NCI-H2029 treated with DMSO at 0.1 percent for 48 hours (cell line): Measurements from ENCODE around the gene RRP15.
"Not testable (repeated sequence)": the region's sequence is repeated elsewhere in the genome, so short reads cannot be mapped to it uniquely, and the experiment has no call there.

Experiments used
- DNase-seq: peaks from one replicate; lab custom pipeline; 2025; lab: John Stamatoyannopoulos, UW

The RRP15 gene

DNA sequence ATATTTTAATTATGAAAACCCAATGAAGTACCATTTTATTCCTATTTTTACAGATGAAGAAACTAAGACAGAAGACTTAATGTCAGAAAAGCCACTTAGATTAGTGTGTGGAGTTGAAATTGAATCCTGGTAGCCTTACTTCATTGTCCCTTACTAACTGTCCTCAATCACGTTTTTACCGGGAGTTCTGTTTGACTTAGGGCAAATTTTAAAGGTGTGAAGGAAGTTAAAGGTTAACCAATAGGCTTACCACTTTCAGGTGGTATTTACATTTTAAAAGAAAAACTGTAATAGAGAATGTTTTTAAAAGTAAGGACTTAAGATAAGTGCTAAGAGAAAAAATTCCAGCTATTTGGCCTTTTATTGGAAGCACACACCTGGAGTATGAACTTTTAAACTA lies 12.4 kb downstream of the RRP15 start:
- DNase-seq: no peak

DNA sequence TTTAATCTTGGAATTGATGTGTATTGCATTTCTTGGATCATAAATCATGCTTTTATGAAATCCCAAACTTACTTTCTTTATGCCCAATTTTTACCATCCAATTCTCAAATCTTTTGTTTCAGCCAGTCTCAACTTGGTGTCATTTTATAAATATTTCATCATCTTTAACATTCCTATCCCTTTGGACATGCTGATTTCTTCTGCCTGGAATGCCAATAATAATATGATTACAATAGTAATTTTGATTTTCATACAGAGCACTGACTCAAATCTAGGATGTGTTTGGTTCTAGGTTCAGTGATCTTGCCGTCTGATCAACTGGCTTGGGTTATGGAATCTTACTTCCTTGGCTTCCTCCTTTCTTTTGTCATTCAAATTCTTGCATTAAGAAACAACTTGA lies 12.8 kb downstream of the RRP15 start:
- DNase-seq: no peak

DNA sequence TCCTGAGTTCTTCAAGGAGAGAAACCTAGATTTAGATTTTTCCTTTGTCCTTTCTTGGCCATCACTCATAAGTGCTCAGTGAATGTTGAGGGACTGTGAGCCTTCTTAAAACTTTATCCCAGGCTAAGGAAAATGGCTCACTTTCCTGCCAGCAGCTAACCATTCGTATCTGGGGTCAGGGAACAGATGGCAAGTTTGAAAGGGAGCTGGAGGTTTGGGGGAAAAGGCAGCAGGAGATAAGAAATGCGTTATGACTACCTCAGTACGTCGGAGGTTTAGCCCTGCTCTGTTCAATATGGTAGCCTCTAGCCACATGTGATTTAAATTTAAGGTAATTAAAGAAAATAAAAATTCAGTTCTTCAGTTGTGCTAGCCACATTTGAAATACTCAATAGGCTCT lies 13.3 kb downstream of the RRP15 start:
- no peak for DNase-seq

DNA sequence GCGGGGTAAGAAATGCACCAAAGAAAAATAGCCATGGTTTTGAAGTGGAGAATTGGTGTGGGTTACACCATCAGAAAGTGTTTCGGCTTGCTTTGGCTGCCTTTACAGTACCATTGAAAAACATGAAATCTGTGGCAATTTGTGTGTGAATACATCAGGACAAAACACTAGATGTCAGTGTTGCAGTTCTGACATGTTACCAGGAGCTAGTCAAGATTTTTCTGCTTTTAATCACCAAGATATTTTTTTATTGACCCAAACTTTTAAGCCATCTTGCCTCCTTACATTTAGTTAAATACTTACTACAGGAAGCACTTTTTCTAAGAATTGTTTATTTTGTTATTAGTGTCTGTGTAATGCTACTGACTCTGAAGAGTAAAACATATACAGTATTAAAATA lies 14.3 kb downstream of the RRP15 start:
- DNase-seq: no peak

DNA sequence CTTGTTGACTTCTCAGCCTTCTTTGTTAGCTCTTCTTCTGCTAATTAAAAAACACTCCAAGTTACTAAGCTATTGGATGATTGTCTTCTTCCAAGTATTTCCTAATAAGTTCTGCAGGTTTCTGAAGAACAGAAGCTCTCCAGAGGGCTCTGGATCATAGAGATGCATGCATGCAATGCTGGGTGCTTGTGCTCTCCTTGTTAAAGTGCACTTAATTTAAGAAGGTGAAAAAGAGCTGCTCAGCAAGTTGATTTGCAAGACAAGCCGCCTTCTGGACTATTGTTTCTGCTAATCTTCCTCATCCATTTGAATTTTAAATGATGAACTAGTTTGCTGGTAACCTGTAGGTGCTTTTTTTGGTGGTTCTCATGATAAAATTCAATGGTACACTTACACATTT lies 16.1 kb downstream of the RRP15 start:
- no peak for DNase-seq

DNA sequence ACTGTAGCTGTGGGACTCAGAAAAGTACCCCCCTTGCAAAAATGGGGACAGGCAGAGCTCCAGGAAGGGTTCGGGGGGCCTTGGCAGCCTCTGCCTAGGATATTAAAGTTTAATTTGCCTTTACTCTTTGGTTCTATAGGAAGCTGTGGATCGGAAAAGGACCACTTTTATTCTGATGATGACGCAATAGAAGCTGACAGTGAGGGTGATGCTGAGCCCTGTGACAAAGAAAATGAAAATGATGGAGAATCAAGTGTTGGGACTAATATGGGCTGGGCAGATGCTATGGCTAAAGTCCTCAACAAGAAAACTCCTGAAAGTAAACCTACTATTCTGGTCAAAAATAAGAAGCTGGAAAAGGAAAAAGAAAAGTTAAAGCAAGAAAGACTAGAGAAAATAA lies 17.1 kb downstream of the RRP15 start:
- DNase-seq: no peak

DNA sequence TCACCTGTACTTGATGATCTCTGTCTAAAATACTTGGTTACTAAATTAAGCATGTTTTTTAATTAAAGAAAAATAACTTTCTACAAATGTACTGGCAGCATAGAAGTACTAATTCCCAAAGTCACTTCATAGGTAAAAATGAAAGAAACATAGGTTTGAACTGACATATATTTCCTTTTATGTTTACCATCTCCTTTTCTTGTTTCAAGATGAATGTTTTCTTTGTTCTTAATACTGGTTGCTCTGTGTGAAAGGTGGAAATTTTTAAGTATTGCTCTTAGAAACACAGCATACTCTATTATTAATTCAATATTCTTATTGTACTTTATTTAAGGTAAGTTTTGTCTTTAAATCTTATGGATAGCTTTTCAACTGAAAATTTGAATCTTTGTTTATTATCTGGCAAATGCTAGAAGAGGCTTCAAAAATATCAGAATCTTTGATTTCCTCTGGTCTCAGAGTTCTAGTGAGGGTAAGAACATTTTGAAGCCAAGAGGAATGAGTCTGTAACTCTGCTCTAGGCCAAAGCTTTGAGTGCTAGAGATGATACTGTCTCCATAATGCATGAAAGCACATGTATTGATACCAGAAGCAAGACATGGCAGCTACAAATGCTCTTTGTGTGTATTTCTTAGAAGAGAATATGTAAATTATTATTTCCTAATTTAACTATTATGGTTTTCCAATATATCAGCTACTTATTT lies 18.2 kb downstream of the RRP15 start:
- DNase-seq: no peak

DNA sequence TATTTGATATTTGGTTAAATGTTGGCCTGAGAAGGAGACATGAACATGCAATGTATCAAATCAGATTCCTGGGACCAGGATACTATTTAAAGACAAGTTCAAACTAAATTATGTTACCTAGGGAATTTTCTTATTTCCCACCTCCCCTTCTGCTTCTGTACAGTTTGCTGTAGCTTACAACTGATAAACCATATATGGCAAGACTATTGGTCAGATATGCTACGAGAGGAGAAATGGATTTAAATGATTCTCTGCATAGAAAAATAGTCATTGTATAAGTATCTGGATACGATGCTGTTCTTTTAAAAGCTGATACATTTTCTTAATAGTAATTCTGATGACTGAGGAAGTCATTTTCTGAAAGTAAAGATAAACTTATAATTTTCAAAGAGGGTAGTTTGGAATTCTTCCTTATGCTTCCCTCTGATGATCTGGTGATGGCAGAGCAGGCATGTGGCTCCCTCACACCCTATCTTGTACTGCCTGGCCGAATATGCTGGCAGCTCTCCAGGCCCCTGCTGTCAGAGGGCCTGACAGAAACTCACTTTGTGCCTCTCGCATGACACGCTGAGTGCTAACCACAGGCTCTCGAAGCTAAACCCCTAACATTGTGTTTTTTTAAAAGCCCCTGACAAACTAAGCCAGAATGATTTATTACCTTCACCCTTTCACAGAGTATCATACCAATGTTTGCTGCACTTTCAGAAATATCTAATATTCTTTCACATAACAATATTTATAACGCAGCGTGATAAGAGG lies 19.4 kb downstream of the RRP15 start:
- no peak for DNase-seq

DNA sequence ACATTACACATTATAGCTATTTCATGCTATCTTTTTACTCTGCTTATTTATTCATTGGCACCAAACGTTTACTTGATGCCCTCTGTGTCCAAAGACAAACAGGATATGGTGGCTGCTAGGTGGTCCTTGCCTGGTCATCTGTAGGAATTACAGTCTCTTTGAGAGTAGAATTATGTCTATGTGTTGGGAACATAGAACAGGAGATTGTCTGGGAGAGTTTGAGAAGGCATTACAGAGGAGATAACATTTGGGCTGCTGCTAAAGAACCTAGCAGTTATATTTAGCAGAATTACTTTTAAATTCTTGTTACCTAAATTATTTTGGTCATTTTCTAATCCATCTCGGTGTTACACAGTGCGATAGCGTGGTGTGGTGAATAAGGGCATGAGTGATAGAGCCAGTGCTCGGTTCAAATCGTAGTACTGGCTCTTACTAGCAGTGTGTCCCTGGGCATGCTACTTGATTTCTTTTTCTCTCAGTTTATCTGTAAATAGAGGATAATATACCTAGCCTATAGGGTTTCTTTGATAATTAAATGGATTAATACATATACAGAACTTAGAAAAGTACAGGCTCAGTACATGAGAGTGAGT lies 20.5 kb downstream of the RRP15 start:
- no peak for DNase-seq

DNA sequence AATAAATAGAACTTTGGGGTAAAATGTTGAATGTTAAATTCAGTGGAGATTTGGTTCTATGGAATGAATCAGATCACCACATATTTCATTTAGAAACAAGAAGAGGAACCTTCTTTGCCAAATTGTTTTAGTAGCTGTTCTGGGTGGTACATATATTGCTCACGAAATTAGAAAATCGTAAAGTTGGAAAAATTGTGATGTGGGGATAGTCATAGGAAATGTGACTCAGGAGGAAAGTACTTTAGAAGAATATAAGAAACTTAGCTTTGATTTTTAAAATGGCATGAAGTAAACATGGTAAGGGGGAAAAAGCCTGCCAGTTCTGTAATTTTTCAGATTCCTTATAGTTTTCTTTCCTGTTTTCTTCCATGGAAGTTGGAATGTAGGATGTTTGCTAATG lies 27.4 kb downstream of the RRP15 start:
- no peak for DNase-seq

DNA sequence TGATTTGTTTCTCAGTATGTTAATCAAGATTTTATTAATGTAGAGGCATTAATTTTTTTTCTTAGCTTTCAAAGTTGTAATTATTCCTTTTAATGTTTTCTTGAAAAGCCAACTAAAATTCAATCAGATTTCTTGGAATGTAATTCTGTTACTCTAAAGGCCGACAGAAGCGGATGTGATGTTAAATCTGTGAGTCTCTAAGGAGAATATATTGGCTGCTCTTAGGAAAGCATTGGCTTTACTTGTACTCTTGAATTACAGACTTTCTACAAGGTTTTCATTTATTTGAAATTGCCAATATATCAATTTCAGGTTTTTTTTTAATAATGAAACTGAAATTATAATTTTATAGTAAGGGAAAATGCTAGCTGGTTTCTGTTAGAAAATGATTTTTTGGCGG lies 29.2 kb downstream of the RRP15 start:
- no peak for DNase-seq

DNA sequence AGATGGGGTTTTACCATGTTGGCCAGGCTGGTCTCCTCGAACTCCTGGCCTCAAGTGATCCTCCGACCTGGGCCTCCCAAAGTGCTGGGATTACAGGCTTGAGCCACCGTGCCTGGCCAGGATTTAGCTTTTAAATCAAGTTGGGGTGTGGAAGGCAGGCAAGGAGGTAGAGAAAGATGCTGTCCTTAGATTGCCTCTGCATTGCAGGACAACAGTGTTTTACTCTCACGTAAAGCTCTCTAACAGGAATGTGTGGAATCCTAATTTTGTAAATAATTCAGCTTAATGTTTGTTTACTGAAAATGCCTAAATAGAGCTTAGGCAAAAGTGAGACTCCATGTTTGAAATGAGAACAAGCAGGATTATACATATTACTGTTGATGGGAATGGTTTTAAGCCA lies 30.5 kb downstream of the RRP15 start:
- no peak for DNase-seq

DNA sequence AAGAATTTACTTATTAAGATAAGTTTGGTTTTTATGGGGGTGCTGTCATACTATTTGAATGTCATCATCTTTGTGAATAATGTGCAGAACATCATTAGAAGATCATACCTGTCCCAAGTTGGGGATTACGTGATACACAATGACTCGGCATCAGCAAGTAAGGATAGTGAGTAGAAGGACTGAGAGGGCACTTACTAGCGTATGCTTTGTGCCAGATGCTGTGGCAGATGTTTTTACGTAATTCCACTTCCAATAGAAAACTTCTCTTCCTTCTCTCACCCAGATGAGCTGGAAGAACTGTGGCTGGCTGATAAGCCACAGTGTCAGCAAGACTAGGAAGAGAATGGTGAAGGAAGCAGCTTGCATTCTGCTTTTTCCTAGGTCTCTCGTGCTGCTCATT lies 32.0 kb downstream of the RRP15 start:
- DNase-seq: no peak

DNA sequence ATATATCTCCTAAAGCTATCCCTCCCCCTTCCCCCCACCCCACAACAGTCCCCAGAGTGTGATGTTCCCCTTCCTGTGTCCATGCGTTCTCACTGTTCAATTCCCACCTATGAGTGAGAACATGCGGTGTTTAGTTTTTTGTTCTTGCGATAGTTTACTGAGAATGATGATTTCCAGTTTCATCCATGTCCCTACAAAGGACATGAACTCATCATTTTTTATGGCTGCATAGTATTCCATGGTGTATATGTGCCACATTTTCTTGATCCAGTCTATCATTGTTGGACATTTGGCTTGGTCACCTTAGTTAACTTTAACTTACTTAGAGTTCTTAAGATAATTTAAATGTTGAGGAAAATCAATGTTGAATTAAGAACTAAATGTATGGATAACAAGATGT lies 35.1 kb downstream of the RRP15 start:
- not testable (repeated sequence) for DNase-seq

DNA sequence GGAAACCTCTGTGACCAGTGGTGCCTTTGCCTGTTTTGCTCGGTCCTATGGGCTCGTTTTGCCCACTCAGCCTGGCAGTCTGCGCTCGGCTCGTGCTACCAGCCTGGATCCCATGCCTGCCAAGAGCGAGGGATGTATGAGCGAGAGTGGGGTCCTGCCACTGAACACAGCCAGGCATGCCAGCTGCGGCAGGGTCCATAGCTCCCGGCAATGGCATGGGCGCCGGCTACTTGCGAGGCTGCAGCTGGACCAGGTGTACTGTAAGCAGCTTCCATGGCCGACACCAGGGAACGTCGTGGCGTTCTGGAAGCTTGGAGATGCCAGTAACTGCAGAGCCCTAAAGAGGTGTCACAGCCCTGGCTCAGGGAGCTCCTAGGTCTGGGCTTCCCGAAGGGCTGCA lies 37.7 kb downstream of the RRP15 start:
- no peak for DNase-seq

DNA sequence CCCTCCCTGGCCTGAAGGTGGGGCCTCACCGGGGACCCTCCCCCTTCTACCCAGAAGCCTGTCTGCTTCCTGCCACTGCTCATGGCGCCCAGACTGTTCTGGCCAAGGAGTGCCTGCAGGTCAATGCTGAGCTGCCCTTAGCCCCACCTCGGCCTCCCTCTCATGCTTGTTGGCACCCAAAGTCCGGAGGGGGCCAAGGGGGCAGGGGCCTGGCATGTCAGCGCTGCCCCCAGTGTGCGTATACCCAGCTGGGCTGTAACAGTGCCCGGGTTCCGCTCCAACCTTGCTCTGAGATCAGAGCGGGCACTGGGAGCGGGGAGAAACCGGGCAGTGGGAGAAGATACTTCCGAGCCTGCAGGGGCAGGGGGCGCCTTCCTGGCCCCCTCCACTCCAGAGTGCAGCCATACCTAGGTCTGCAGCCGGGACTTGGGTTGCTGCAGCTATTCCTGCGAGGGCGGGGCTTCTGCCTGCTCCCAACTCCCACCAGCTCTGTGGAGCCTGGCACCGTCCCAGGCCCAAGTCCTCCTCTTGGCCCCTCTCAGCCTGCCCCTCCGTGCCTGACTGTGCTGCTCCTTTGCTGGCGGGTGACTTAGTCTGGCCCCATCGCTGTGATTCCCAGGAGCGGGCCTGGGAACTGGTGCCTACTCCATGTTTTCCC lies 38.6 kb downstream of the RRP15 start:
- no peak for DNase-seq

DNA sequence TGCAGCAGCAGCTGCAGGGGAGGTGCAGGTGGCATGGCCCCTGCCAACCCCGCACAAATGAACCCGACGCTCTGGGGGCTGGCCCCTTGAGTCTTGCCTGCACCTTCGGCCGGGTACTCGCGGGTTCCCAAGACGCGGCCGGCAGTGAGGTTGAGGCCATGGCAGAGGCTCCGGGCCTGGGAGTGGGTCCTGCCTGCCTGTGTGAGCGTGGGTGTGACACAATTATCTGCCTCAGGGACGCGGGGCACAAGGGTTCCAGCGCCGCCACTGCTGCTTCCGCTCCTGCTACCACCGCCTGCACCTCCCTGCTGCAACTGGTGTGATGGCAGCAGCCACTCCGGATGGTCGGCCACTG lies 39.1 kb downstream of the RRP15 start:
- no peak for DNase-seq

DNA sequence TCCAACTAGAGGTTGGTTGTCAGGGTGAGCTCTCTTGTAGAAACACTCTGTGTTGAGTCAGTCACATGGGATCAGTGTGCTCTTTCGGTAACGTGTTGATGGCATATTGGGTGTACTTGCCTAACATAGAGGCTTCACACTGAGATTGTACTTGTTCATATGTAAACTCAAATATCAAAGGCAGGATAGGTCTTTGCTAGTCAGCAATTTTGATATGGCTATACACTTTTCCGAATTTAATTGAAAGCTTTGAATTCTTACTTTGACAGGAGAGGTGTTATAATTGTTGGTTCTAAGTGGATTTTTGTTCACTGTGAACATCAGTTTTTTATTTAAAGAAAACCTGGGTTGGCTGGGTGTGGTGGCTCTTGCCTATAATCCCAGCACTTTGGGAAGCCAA lies 43.7 kb downstream of the RRP15 start:
- DNase-seq: no peak

DNA sequence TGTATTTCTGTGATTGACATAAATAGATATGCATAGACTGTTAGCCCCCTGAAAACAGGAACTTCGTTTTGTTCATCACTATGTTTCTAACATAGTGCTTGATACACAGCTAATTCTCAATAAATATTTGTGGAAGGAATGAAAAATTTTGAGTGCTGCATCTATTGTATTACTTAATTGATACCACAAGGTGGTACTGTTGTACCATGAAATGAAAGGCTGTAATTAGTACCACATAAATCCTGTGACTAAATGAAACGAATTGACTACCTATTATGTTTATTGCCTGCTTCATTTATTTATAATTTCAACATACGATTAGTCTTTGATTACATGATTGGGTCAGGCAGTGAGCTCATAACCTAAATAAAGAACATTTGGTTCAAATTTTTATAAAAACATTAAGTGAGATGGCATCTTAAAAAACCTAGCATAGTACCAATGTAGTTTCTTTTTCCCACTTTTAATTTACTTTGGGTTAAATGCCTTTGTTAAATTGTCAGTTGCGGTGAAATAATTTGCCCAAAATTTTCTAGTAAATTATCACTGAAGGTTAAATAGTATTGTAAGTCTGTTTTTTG lies 45.0 kb downstream of the RRP15 start:
- peak; percentile 17 for DNase-seq

DNA sequence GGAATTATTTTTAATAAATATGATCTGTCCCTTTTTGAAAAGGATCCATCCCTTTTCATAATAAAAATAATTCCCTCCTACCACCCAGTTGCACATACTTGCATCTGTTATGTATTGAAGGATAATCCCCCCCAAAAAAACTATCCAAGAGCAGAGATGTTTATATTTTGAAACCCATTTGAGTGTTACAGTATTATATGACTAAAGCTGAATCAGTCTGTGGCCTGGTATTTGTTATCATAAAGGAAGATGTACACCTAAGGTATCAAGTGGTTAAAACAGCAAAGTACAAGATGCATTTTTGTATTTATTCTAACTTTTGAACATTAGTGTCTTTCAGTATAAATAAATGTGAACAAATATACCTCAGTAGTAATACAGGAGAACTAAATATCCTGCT lies 47.3 kb downstream of the RRP15 start:
- no peak for DNase-seq

DNA sequence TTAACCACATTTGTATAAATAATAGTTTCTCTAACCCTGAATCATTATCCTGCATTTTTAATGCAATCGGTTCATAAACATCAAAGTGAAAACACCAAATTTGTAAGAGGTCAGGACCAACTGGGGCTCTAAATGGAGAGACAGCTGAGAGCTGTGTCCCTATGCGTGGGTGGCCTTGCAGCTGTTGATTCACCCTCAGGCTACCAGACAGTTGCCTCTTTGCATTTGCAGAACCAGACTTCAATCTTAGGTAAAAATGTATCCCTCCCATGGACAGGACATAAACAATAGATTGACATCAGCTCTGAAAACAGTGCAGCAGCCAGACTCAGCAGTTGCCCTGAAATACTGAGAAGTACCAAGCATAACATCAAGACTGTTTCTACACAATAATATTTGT lies 51.2 kb downstream of the RRP15 start:
- no peak for DNase-seq

DNA sequence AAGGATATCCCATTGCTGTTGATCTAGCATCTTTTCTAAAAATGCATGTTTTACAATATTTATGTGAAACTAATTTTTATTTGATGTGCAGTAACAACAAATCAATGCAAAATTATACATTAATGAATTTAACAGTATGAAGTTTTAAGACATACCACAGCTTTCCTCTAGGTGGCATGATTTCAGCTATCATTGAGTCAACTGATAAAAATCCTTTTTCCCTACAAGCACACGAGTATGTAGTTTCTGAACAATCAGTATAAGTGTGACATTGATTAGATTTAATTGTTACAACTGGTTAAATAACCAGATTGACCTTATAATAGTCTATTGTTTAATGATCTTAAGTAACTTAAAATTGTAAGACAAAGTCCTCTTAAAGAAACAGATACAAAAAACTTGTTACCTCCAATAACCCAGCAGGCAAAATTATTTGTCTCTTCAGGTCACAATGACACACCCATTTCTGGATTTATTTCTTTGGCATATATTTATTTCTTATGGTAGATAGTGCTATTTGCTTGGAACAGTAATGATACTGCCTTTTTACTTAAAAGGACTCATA lies 54.3 kb downstream of the RRP15 start:
- DNase-seq: peak; percentile 32
